GM12872 (cell line): Measurements from ENCODE around the gene COL20A1.

Source experiments
- CTCF ChIP-seq: IDR thresholded peaks from 3 replicates; pipeline ENCODE4 v1.5.1; 2011; ENCODE audit warnings: low read depth, mild to moderate bottlenecking, low read length, moderate library complexity; ENCODE audit not compliant: insufficient read depth

The COL20A1 gene

GRCh38 chr20:63329331-63330083 is 36.5 kb downstream of the COL20A1 start:
- TF ChIP-seq CTCF, result no peak

- no peak for TF ChIP-seq CTCF
These were observed 37.2 kb downstream of the COL20A1 start for GRCh38 chr20:63330084-63330760.

- no peak for TF ChIP-seq CTCF
These were observed 38.0 kb downstream of the COL20A1 start for GRCh38 chr20:63330940-63331339.

- TF ChIP-seq CTCF, result no peak
These were observed 38.9 kb downstream of the COL20A1 start for GRCh38 chr20:63331741-63332400.

GRCh38 chr20:63332488-63333240 is 39.7 kb downstream of the COL20A1 start:
- TF ChIP-seq CTCF, result no peak

GRCh38 chr20:63333241-63333836 is 40.4 kb downstream of the COL20A1 start:
- no peak for TF ChIP-seq CTCF
